Endothelial cell of umbilical vein (primary cell): ENCODE measurements around the gene ZNF407.

Source experiments
- CTCF ChIP-seq, 2 donors: IDR thresholded peaks; 1 replicate in 1 of 2; 2 replicates in 1 of 2; pipeline ENCODE4 v1.5.1; 2011; ENCODE audit warnings: low read length in 2 of 2, mild to moderate bottlenecking in 2 of 2, moderate library complexity in 2 of 2, control low read depth in 1 of 2, inconsistent platforms in 1 of 2, low read depth in 1 of 2; ENCODE audit not compliant: insufficient read depth in 1 of 2; ENCODE audit errors: extremely low read depth in 1 of 2
- EZH2 ChIP-seq: IDR thresholded peaks from 2 replicates; pipeline ENCODE4 v1.6.1; 2012; ENCODE audit warnings: borderline replicate concordance, low read depth, mild to moderate bottlenecking, moderate library complexity, low read length, inconsistent platforms; ENCODE audit not compliant: severe bottlenecking
- FOS ChIP-seq: IDR thresholded peaks from 2 replicates; pipeline ENCODE4 v1.6.1; 2011; ENCODE audit warnings: mild to moderate bottlenecking, low read length, moderate library complexity, borderline replicate concordance; ENCODE audit not compliant: insufficient read depth
- JUN ChIP-seq: IDR thresholded peaks from 2 replicates; pipeline ENCODE4 v1.6.1; 2011; ENCODE audit warnings: borderline replicate concordance, low read depth; ENCODE audit not compliant: insufficient read length, insufficient read depth
- MAX ChIP-seq: IDR thresholded peaks from 2 replicates; pipeline ENCODE4 v1.6.1; 2011; ENCODE audit not compliant: insufficient read depth, insufficient read length
- MYC ChIP-seq: IDR thresholded peaks from one replicate; pipeline ENCODE4 v1.6.1; 2011; ENCODE audit warnings: mild to moderate bottlenecking, low read depth, low read length
- POLR2A ChIP-seq: IDR thresholded peaks from 2 replicates; pipeline ENCODE4 v1.6.1; 2012; ENCODE audit warnings: low read depth, mild to moderate bottlenecking, control low read depth, low read length
- POLR2AphosphoS5 ChIP-seq: IDR thresholded peaks from 2 replicates; pipeline ENCODE4 v1.6.1; 2012; ENCODE audit warnings: low read depth, mild to moderate bottlenecking, control low read depth, low read length, moderate library complexity; ENCODE audit not compliant: insufficient read depth

- TF ChIP-seq CTCF (IDR thresholded peaks at IDR 0.05; ENCODE audit: extremely low read depth in 1 of 2, insufficient read depth in 1 of 2, low read depth in 1 of 2, low read length in 2 of 2): no peak
- no peak for TF ChIP-seq POLR2A
- no peak for TF ChIP-seq MYC
- TF ChIP-seq EZH2: no peak
- no peak for TF ChIP-seq FOS
- no peak for TF ChIP-seq POLR2AphosphoS5
- TF ChIP-seq JUN: no peak
- TF ChIP-seq MAX: no peak
These were observed 508.0 kb downstream of the ZNF407 start for GRCh38 chr18:75105551-75106254.
